Mucosa of stomach (tissue), 1 donor: ENCODE measurements around the gene NELFB.
"Not testable (repeated sequence)": the region's sequence is repeated elsewhere in the genome, so short reads cannot be mapped to it uniquely, and the experiment has no call there.

Source experiments
- H3K27me3 ChIP-seq: one replicate; pipeline ENCODE4 v1.7.0; 2013; ENCODE audit warnings: mild to moderate bottlenecking, low read length; ENCODE audit not compliant: control insufficient read depth, insufficient read depth
- H3K36me3 ChIP-seq: one replicate; pipeline ENCODE4 v1.7.0; 2013; ENCODE audit warnings: low read length; ENCODE audit not compliant: control insufficient read depth, insufficient read depth
- H3K4me1 ChIP-seq: one replicate; pipeline ENCODE4 v1.7.0; 2013; ENCODE audit warnings: mild to moderate bottlenecking, low read length; ENCODE audit not compliant: control insufficient read depth, insufficient read depth
- H3K4me3 ChIP-seq: one replicate; pipeline ENCODE4 v1.7.0; 2013; ENCODE audit warnings: low read length
- H3K9ac ChIP-seq: one replicate; pipeline ENCODE4 v1.7.0; 2013; ENCODE audit warnings: mild to moderate bottlenecking, low read length, moderate library complexity
- H3K9me3 ChIP-seq: one replicate; pipeline ENCODE4 v1.7.0; 2013; ENCODE audit warnings: mild to moderate bottlenecking, low read length, moderate library complexity; ENCODE audit not compliant: control insufficient read depth
- donor health status: Pancreatic carcinoma.

Gene NELFB

GRCh38 chr9:137250329-137251193 is 4.6 kb upstream of the NELFB start:
- Histone ChIP-seq H3K4me1 (peaks cover 19% of the 10 kb centered on the region), H3K9me3 (no peaks in the 10 kb centered on the region), H3K4me3 (no peak overlapping the region), H3K36me3 (no peaks in the 10 kb centered on the region), H3K9ac (no peak overlapping the region), H3K27me3 (peaks cover under 1% of the 10 kb centered on the region)

GRCh38 chr9:137251194-137251461 is 4.0 kb upstream of the NELFB start, which contains the start of gene STPG3:
TSS of gene STPG3 (plus strand) at chr9:137251286. CDS start at chr9:137251287, 1 bp downstream.
- Histone ChIP-seq H3K9me3 (no peaks in the 10 kb centered on the region), H3K4me3 (no peak within 1 kb of the TSS), H3K36me3 (no peaks in the 10 kb centered on the region), H3K27me3 (no peaks in the 10 kb centered on the region), H3K4me1 (peaks cover 22% of the 10 kb centered on the region), H3K9ac (no peak within 1 kb of the TSS)

- no peak overlapping the region for H3K9ac ChIP-seq
- H3K36me3 ChIP-seq = no peaks in the 10 kb centered on the region
- peaks cover 27% of the 10 kb centered on the region for H3K4me1 ChIP-seq
- H3K9me3 ChIP-seq = no peaks in the 10 kb centered on the region
- no peak overlapping the region for H3K4me3 ChIP-seq
- no peaks in the 10 kb centered on the region for H3K27me3 ChIP-seq
Observed at GRCh38 chr9:137251490-137252268, 3.4 kb upstream of the NELFB start.

GRCh38 chr9:137252555-137253506 is 2.3 kb upstream of the NELFB start:
- peaks cover 31% of the 10 kb centered on the region for H3K4me1 ChIP-seq
- H3K9me3 ChIP-seq = no peaks in the 10 kb centered on the region
- no peak overlapping the region for H3K4me3 ChIP-seq

GRCh38 chr9:137253717-137254623 is 1.2 kb upstream of the NELFB start:
- Histone ChIP-seq H3K27me3 (no peaks in the 10 kb centered on the region), H3K9ac (peak overlapping the region; percentile 65), H3K4me1 (peaks cover 31% of the 10 kb centered on the region)

More at GRCh38 chr9:137252555-137253506, 2.3 kb upstream of the NELFB start:
- Histone ChIP-seq H3K9ac (no peak overlapping the region), H3K27me3 (no peaks in the 10 kb centered on the region), H3K36me3 (no peaks in the 10 kb centered on the region)

GRCh38 chr9:137255448-137256114 is 454 bp downstream of the NELFB start:
- peak overlapping the region; percentile 69 for H3K9ac ChIP-seq
- no peaks in the 10 kb centered on the region for H3K9me3 ChIP-seq
- H3K27me3 ChIP-seq = no peaks in the 10 kb centered on the region
- H3K36me3 ChIP-seq = no peaks in the 10 kb centered on the region
- H3K4me1 ChIP-seq = peaks cover 31% of the 10 kb centered on the region
- peak overlapping the region; percentile 44 for H3K4me3 ChIP-seq

More at GRCh38 chr9:137253717-137254623, 1.2 kb upstream of the NELFB start:
- H3K36me3 ChIP-seq = no peaks in the 10 kb centered on the region
- peak overlapping the region; percentile 50 for H3K4me3 ChIP-seq
- H3K9me3 ChIP-seq = no peaks in the 10 kb centered on the region

- no peaks in the 10 kb centered on the region for H3K27me3 ChIP-seq
Observed at GRCh38 chr9:137256362-137256761, 1.2 kb downstream of the NELFB start.

GRCh38 chr9:137256856-137257255 is 1.7 kb downstream of the NELFB start:
- H3K9ac ChIP-seq = no peak overlapping the region
- H3K4me3 ChIP-seq = no peak overlapping the region

More at GRCh38 chr9:137256362-137256761, 1.2 kb downstream of the NELFB start:
- peak overlapping the region; percentile 44 for H3K4me3 ChIP-seq
- no peaks in the 10 kb centered on the region for H3K9me3 ChIP-seq
- peaks cover 31% of the 10 kb centered on the region for H3K4me1 ChIP-seq
- H3K9ac ChIP-seq = peak overlapping the region; percentile 69
- no peaks in the 10 kb centered on the region for H3K36me3 ChIP-seq

GRCh38 chr9:137262173-137262908 is 7.2 kb downstream of the NELFB start:
- not testable (repeated sequence) for H3K4me3 ChIP-seq, H3K36me3 ChIP-seq, H3K27me3 ChIP-seq, H3K9ac ChIP-seq, H3K9me3 ChIP-seq, H3K4me1 ChIP-seq

More at GRCh38 chr9:137256856-137257255, 1.7 kb downstream of the NELFB start:
- no peaks in the 10 kb centered on the region for H3K9me3 ChIP-seq
- no peaks in the 10 kb centered on the region for H3K36me3 ChIP-seq
- H3K4me1 ChIP-seq = peaks cover 31% of the 10 kb centered on the region
- no peaks in the 10 kb centered on the region for H3K27me3 ChIP-seq

- H3K4me1 ChIP-seq = peaks cover 2% of the 10 kb centered on the region
- no peaks in the 10 kb centered on the region for H3K9me3 ChIP-seq
- no peak overlapping the region for H3K9ac ChIP-seq
- H3K27me3 ChIP-seq = no peaks in the 10 kb centered on the region
- no peak overlapping the region for H3K4me3 ChIP-seq
- peaks cover 4% of the 10 kb centered on the region for H3K36me3 ChIP-seq
Observed at GRCh38 chr9:137262909-137263285, 7.8 kb downstream of the NELFB start.
